Colonic mucosa (tissue), 4 donors: ENCODE measurements around the gene ZDHHC3. TPM values are rescaled to one million over a fixed set of nuclear protein-coding genes. Genes with fewer than 3 reads are reported as not detected.

Experiments
- DNase-seq: peaks from one replicate; pipeline ENCODE4 v3.0.0-alpha.2; 2020
- H3K27ac ChIP-seq: fragments of 200-600 bp; one replicate; pipeline ENCODE4 v1.8.0; 2021
- H3K27me3 ChIP-seq: fragments of 200-600 bp; one replicate; pipeline ENCODE4 v1.8.0; 2021
- H3K36me3 ChIP-seq: fragments of 200-600 bp; one replicate; pipeline ENCODE4 v1.8.0; 2021
- H3K4me1 ChIP-seq: fragments of 200-600 bp; one replicate; pipeline ENCODE4 v1.8.0; 2021; ENCODE audit warnings: mild to moderate bottlenecking
- H3K4me3 ChIP-seq: fragments of 200-600 bp; one replicate; pipeline ENCODE4 v1.8.0; 2021
- H3K9ac ChIP-seq, 2 donors: one replicate each; pipeline ENCODE4 v1.7.0; 2013; ENCODE audit warnings: control low read depth in 2 of 2, low read depth in 2 of 2, low read length in 2 of 2
- H3K9me3 ChIP-seq: fragments of 200-600 bp; one replicate; pipeline ENCODE4 v1.8.0; 2021
- CTCF ChIP-seq: fragments of 200-600 bp; IDR thresholded peaks from one replicate; pipeline ENCODE4 v1.8.0; 2022; ENCODE audit warnings: antibody characterized with exemption, mild to moderate bottlenecking
- intact Hi-C: fragments of 100-400 bp; cut with DNase I; formaldehyde crosslinking; loops from one replicate; pipeline ENCODE4 v1.14.1; 2022
- total RNA-seq, 2 donors: library from RNA; stranded (reverse); fragmentation: NEBNext Ultra II Directional in 1 of 2; extraction: Animal tissue kit (Norgen Biotek cat#: 25700) in 1 of 2; gene quantifications; one replicate each; pipeline ENCODE4 v1.2.1, GENCODE V29; 2021
- donor health status: healthy.
- donor health status: DM: no; HTN: no; CAD: no.
- donor health status: DM: no; HTN: no; CAD: no.

Gene ZDHHC3
- total RNA-seq, 2 donors from 2014 or later = 152 to 162 TPM

- Histone ChIP-seq H3K27me3 (no peaks in the 10 kb centered on the region), H3K4me3 (no peak overlapping the region), H3K36me3 (peaks cover 7% of the 10 kb centered on the region), H3K9ac (no peak overlapping the region), H3K9me3 (no peaks in the 10 kb centered on the region), H3K27ac (no peak overlapping the region), H3K4me1 (no peaks in the 10 kb centered on the region)
- no peak for TF ChIP-seq CTCF
- intact Hi-C loops = no loop called here
- DNase-seq = no peak
Measured at GRCh38 chr3:44927371-44927770, 48.6 kb downstream of the ZDHHC3 start.

GRCh38 chr3:44926921-44927320 lies 49.1 kb downstream of the ZDHHC3 start:
- no peaks in the 10 kb centered on the region for H3K27me3 ChIP-seq
- TF ChIP-seq CTCF = no peak
- H3K27ac ChIP-seq = no peak overlapping the region
- intact Hi-C loops = no loop called here
- H3K9ac ChIP-seq = no peak overlapping the region
- no peaks in the 10 kb centered on the region for H3K9me3 ChIP-seq
- peaks cover 7% of the 10 kb centered on the region for H3K36me3 ChIP-seq
- no peaks in the 10 kb centered on the region for H3K4me1 ChIP-seq
- H3K4me3 ChIP-seq = no peak overlapping the region
- DNase-seq = no peak

- TF ChIP-seq CTCF = no peak
- no peak overlapping the region for H3K27ac ChIP-seq
- no peaks in the 10 kb centered on the region for H3K9me3 ChIP-seq
- DNase-seq = no peak
- intact Hi-C loops = no loop called here
- no peaks in the 10 kb centered on the region for H3K4me1 ChIP-seq
- H3K36me3 ChIP-seq = peaks cover 7% of the 10 kb centered on the region
- H3K9ac ChIP-seq = no peak overlapping the region
- no peak overlapping the region for H3K4me3 ChIP-seq
- H3K27me3 ChIP-seq = no peaks in the 10 kb centered on the region
Measured at GRCh38 chr3:44926172-44926571, 49.8 kb downstream of the ZDHHC3 start.

- no peak for DNase-seq
- Histone ChIP-seq H3K4me1 (no peaks in the 10 kb centered on the region), H3K9me3 (no peaks in the 10 kb centered on the region), H3K27me3 (no peaks in the 10 kb centered on the region), H3K9ac (no peak overlapping the region), H3K4me3 (no peak overlapping the region), H3K36me3 (peaks cover 7% of the 10 kb centered on the region), H3K27ac (no peak overlapping the region)
- intact Hi-C loops = no loop called here
- TF ChIP-seq CTCF = no peak
Measured at GRCh38 chr3:44924457-44925084, 51.4 kb downstream of the ZDHHC3 start.

- no peak overlapping the region for H3K4me3 ChIP-seq
- no peak for DNase-seq
- intact Hi-C loops = no loop called here
- H3K9me3 ChIP-seq = no peaks in the 10 kb centered on the region
- H3K36me3 ChIP-seq = peaks cover 3% of the 10 kb centered on the region
- TF ChIP-seq CTCF = no peak
- no peak overlapping the region for H3K27ac ChIP-seq
- no peaks in the 10 kb centered on the region for H3K4me1 ChIP-seq
- no peak overlapping the region for H3K9ac ChIP-seq
- H3K27me3 ChIP-seq = no peaks in the 10 kb centered on the region
Measured at GRCh38 chr3:44923632-44924456, 52.1 kb downstream of the ZDHHC3 start.
